ENCODE measurements around the gene BMPR1A.

DNA sequence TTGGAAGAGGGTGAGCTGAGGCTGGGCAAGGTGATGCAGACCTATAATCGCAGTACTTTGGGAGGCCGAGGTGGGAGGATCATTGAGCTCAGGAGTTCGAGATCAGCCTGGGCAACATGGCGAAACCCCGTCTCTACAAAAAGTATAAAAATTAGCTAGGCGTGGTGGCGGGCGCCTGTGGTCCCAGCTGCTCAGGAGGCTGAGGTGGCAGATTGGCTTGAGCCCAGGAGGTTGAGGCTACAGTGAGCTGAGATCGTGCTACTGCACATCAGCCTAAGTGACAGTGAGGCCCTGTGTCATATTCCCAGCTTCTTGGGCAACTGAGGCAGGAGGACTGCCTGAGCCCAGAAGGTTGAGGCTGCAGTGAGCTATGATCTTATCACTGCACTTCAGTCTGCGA, 13.6 kb downstream of the BMPR1A start:
- no peak for TF ChIP-seq CTCF (conservative IDR thresholded peaks at IDR 0.05; ENCODE audit: low read length)
- TF ChIP-seq EZH2phosphoT487 (IDR thresholded peaks at IDR 0.05; ENCODE audit: borderline replicate concordance) = no peak

Data from Loucy (cell line).